ENCODE data around the gene ZNF593OS.

ZNF593OS gene

GRCh38 chr1:26158271-26158907 lies 13.2 kb downstream of the ZNF593OS start:
- no peak for DNase-seq

GRCh38 chr1:26156285-26157038 lies 15.2 kb downstream of the ZNF593OS start:
- DNase-seq, result no peak

GRCh38 chr1:26155370-26156284 lies 16.0 kb downstream of the ZNF593OS start:
- no peak for DNase-seq

- DNase-seq, result no peak
These were observed 16.9 kb downstream of the ZNF593OS start for GRCh38 chr1:26154750-26155149.

- DNase-seq, result no peak
These were observed 17.6 kb downstream of the ZNF593OS start for GRCh38 chr1:26153966-26154532.

GRCh38 chr1:26148887-26149286 lies 22.7 kb downstream of the ZNF593OS start:
- no peak for DNase-seq

- no peak for DNase-seq
These were observed 25.7 kb downstream of the ZNF593OS start for GRCh38 chr1:26145960-26146294.

- peak; percentile 70 for DNase-seq
These were observed 26.3 kb downstream of the ZNF593OS start for GRCh38 chr1:26145041-26145959.

- no peak for DNase-seq
These were observed 29.5 kb downstream of the ZNF593OS start for GRCh38 chr1:26142159-26142558.

- DNase-seq, result no peak
These were observed 32.6 kb downstream of the ZNF593OS start for GRCh38 chr1:26138974-26139558.

- no peak for DNase-seq
These were observed 37.2 kb downstream of the ZNF593OS start for GRCh38 chr1:26134466-26134865.

GRCh38 chr1:26132834-26133167 lies 38.8 kb downstream of the ZNF593OS start:
- no peak for DNase-seq

- no peak for DNase-seq
These were observed 39.4 kb downstream of the ZNF593OS start for GRCh38 chr1:26132128-26132833.

- no peak for DNase-seq
These were observed 40.9 kb downstream of the ZNF593OS start for GRCh38 chr1:26130695-26131094.

- no peak for DNase-seq
These were observed 41.9 kb downstream of the ZNF593OS start for GRCh38 chr1:26129778-26130177.

GRCh38 chr1:26127235-26128163 lies 44.1 kb downstream of the ZNF593OS start:
- DNase-seq, result no peak

GRCh38 chr1:26126321-26127084 lies 45.1 kb downstream of the ZNF593OS start:
- DNase-seq, result peak; percentile 38

GRCh38 chr1:26125946-26126320 lies 45.7 kb downstream of the ZNF593OS start:
- no peak for DNase-seq

GRCh38 chr1:26125382-26125781 lies 46.2 kb downstream of the ZNF593OS start:
- no peak for DNase-seq

Data from activated naive CD4-positive, alpha-beta T cell treated with Interleukin-2 at 50 U/mL for 16 hours (primary cell).